HG02884 (cell line): ENCODE measurements around the gene PHRF1.

ENCODE experiments used
- ATAC-seq: cut with Tn5 transposase; IDR thresholded peaks from one replicate; pipeline ENCODE4 v1.9.1; 2021; ENCODE audit warnings: mild to moderate bottlenecking, moderate library complexity; ENCODE audit not compliant: unreplicated experiment

The PHRF1 gene

DNA sequence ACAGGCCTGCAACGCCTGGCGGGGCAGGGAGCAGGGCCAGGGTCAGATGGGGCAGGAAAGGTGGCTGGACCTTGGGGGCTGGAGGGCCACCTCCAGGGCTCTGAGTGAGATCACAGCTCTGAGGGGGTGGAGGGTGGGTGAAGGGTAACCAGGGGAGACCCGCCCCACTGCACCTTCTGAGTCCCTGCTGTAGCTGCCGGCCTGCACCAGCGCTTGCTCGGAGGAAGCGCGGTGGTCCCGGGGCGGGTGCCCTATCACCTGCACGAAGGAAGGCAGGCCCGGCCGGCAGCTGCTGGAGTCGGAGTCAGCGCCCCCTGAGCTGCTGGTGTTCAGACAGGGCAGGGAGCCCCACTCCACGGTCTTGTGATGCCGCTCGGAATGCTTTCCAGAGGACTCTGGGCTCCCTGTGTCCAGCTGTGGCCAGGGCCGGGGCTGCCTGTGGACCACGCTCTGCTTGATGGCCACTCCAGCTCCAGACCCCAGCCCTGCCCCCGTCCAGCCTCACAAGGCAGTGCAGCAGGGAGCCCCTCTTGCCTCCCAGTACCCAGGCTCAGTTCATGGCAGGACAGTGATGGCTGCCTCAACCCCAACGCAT, 19.5 kb upstream of the PHRF1 start:
- no peak for ATAC-seq

DNA sequence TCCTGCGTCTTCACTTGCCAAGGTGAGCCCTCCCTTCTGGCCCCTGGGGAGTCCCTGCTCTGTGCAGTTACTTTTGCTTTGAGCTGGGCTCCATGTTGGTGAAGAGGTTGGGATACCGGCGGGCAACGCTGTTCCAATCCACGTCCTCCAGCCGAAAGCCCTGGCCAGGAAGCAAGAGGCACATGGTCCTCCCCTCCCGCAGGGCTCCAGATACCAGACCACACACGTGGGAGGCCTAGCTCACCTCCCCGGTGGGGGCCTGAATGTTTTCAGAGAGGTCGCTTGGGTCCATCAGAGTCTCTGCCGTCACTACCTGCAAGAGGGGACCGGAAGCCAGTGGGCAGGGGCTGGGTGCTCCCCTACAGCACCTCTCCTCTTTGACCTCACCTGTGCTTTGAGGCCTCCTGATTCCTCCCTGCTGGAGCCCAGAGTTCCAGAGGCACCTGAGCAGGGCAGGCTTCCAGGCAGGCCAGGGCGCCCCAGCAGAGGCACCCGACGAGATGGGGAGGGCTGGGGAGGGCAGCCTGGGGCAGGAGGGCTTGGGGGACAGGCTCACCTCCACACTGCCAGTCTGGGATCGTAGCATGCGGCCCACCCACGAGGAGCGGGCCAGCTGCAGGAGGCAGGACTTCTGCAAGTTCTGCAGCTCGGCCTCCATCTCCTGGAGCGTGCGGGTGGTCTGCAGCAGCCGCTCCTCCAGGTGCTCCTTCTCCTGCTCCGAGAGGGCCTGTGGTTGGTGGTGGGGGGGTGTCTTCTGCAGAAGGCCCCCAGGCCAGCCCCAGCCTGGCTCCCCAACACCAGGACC, 18.7 kb upstream of the PHRF1 start:
- no peak for ATAC-seq

DNA sequence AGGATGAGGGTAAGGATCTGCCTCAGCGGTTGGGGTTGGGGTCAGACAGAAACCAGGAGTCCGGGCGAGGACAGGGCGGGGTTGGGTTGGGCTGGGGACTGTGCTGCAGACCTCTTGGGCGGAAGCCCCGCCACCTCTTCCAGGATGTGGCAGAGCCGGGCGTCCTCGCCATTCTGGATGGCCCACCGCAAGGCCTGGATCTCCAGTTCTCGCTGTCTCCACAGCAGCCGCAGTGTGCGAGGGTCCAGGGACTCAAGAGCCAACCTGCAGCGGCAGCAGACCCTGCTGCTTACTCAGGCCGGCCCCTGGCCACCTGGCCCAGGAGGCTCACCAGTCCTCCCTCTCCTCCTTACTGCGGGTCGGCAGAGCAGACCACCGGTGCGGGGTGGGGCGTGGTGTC, 17.8 kb upstream of the PHRF1 start:
- no peak for ATAC-seq

DNA sequence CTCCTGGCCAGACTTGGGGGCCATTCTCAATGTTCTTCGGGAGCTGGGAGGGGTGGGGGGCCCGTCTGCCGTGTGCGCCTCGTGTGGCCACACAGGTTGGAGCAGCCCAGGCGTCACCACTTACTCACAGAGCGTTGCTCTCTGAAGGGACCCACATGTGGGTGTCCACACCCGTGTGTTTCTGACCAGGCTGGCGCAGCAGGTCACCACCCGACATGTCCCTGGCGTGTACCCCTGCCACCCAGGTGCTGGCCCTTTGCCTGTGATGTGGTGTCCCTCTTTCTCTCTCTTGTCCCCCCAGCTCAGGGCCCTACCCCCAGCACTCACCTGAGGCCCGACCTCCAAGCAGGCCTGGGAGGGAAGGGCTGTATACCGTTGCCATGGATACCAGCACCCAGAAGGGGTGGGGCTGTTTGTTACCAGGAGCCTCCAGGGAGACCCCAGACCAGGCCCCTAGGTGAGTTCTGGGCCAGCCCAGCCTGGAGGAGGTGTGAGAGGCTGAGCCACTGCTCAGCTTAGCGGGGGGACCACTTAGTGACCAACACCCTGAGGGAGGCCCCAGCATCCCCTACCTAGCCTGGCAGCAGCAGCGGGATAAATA, 17.1 kb upstream of the PHRF1 start:
- ATAC-seq, result no peak

DNA sequence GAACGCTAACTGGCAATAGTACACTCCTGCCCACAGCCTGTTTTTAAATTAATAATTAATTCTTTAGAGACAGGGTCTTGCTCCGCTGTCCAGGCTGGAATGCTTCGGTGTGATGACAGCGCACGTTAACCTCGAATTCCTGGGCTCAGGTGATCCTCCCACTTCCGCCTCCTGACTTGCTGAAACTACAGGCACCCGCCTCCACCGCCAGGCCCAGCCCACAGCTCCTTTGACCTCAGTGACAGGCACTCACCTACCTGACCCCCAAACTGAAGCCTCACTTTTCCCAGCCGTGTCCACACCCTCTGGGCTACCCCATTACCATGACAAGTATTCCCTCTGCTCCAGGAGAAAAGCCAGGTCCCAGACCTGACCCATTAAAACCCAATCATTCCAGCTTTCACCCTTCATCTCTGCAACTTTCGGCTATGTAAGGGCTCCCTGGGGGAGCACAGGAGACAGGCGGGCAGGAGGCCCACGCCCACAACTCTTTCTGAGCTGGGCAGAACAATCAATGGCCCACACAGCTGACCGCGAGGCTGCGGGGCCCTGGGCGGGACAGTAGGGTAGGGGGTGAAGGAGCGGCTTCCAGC, 16.5 kb upstream of the PHRF1 start:
- no peak for ATAC-seq

DNA sequence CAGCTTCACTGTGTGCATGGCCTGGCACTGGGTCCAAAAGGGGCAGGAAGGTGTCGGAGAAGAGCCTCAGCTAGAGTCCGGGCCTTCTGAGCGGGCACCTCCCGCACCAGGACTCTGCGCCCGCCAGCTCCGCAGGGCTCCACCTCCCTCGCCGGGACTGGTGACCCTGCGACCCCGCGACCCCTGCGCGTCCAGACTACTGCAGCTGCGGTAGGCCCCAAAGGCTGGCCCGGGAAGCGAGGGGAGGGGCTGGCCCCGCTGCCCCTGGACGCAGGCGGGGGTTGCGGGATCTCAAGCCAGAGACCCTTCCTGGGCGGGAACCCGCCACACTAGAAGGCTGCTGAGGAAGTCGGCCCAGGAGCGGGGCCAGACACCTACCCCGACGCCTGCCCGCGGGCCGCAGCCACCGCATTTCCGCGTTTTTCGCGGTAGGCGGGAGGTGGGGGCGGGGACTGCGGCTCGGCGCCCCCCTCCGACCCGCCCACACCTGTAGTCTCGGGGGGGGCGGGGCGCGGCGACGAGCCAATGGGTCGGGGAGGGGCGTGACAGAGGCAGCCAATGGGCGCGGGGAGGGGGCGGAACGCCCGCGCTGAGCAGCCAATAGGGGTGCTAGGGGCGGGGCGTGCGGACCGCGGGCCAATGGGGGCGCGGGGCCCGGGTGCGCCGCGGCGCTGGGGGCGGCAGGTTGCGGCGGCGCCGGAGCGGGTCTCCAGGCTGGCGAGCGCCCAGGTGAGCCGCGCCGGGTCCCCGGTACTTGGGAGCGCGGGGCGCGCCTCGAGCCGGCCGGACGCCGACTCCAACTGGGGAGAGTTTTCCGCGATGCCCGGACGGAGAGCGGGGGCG, 15.7 kb upstream of the PHRF1 start, which contains the start of the genes LMNTD2 and RASSF7:
Gene LMNTD2, minus strand, starts transcription at position 434 of the 843 bp plus-strand sequence. Its CDS starts 22 bp downstream, at position 412.
Gene RASSF7, plus strand, starts transcription at position 666 of the 843 bp plus-strand sequence. CDS start 799 bp downstream, outside the sequence.
- ATAC-seq, result peak; percentile 64

DNA sequence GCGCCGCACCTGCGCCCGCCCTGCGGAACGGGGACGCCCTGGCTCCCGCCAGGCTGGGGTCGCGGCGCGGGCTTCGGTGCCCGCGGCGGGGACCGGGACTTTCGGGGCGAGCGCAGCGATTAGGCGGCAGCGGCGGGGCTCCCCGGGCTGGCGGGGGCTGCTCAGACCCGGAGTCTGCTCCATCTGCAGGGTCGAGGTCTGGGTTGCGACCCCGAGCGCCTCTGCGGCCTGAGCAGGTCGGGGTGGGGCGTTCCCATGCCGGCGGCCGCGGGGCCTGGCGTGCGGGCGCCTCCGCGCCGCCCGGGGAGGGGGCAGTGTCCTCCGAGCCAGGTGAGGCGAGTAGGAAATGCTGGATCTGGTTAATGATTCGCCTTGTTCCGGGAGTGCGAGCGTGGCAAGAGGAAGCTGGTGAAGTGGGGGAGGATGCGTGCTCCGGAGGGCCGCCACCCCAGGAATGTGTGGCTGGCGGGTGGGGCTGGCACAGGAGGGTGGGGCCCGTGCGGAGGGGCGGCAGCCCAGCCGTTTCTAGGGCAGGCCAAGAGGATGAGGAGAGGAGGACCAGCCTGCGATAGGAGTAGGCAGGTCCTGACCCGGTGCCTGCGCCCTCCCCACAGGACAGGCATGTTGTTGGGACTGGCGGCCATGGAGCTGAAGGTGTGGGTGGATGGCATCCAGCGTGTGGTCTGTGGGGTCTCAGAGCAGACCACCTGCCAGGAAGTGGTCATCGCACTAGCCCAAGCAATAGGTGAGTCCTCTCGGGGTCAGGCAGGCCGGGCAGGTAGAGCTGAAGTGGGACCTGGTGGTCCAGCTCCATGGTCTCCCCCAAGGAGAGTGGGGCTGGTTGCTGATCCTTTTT, 14.9 kb upstream of the PHRF1 start:
- ATAC-seq, result peak; percentile 30

DNA sequence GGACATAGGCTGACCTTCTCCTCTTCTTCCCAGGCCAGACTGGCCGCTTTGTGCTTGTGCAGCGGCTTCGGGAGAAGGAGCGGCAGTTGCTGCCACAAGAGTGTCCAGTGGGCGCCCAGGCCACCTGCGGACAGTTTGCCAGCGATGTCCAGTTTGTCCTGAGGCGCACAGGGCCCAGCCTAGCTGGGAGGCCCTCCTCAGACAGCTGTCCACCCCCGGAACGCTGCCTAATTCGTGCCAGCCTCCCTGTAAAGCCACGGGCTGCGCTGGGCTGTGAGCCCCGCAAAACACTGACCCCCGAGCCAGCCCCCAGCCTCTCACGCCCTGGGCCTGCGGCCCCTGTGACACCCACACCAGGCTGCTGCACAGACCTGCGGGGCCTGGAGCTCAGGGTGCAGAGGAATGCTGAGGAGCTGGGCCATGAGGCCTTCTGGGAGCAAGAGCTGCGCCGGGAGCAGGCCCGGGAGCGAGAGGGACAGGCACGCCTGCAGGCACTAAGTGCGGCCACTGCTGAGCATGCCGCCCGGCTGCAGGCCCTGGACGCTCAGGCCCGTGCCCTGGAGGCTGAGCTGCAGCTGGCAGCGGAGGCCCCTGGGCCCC, 14.1 kb upstream of the PHRF1 start:
- ATAC-seq, result no peak

DNA sequence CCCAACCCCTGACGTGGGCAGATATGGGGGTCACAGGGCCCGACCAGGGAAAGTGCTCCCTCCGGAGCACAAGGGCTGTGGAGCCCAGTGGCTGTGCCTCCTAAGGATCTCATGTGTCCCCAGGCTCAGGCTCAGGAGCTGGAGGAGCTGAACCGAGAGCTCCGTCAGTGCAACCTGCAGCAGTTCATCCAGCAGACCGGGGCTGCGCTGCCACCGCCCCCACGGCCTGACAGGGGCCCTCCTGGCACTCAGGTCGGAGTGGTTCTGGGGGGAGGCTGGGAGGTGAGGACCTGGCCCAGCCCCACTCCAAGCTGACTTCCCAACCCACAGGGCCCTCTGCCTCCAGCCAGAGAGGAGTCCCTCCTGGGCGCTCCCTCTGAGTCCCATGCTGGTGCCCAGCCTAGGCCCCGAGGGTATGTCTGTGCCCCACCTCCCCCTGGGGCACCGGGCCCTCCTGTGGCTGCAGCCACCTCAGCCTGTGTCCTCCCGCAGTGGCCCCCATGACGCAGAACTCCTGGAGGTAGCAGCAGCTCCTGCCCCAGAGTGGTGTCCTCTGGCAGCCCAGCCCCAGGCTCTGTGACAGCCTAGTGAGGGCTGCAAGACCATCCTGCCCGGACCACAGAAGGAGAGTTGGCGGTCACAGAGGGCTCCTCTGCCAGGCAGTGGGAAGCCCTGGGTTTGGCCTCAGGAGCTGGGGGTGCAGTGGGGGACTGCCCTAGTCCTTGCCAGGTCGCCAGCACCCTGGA, 13.0 kb upstream of the PHRF1 start:
- ATAC-seq, result no peak

DNA sequence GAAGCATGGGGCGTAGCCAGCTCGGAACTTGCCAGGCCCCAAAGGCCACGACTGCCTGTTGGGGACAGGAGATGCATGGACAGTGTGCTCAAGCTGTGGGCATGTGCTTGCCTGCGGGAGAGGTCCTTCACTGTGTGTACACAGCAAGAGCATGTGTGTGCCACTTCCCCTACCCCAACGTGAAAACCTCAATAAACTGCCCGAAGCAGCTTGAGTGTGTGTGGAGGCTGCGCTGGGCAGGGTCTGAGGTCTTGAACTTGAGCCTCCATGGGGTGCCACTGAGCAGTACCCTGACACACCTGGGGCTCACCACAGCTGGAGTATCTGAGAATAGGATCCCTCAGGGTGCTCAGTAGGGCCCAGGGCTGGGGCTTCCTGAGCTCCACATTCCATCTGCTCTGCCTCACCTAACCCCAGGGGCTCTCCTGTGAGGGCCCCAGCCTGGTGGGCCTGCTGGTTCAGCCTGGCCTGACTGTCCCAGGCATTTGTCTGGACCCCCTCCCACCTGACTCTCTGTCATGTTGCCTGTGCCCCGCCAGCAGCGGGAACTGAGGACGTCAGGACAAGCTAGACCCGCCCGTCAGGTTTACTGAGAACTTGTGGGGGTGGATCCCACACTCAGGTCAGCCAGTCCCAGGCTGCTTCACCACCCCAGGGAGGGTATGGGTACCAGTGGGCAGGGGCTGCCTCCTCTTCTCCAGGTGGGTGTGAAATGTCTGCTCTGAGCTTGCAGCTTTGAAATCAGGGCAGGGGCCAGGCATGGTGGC, 12.3 kb upstream of the PHRF1 start:
- no peak for ATAC-seq

DNA sequence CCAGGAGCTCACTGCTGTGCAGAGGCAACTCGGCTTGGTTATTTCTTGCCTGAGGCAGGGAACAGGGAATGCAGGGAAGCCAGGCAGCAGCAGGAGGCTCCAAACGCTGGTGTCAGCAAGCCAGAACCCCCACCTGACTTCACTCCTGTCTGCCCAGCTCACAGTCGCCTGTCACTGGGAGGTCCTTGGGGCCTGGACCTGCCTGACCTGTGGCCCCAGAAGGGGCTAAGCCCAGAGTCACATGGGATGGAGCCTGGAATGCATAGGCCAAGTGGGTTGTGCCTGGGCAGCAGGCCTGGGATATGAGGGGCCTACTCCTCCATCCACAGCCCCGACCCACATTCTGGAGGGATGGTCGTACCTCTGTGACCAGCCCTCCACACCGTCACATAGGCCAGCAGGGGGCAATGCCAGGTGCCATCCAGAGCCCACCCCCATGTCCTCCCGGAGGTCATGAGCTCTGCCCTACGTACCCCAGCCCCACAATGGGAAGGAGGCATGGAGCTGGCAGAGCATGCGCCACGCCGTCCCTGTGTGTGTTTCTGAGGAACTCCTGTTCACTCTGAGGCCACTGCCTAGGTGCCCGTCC, 10.3 kb upstream of the PHRF1 start:
- ATAC-seq, result no peak

DNA sequence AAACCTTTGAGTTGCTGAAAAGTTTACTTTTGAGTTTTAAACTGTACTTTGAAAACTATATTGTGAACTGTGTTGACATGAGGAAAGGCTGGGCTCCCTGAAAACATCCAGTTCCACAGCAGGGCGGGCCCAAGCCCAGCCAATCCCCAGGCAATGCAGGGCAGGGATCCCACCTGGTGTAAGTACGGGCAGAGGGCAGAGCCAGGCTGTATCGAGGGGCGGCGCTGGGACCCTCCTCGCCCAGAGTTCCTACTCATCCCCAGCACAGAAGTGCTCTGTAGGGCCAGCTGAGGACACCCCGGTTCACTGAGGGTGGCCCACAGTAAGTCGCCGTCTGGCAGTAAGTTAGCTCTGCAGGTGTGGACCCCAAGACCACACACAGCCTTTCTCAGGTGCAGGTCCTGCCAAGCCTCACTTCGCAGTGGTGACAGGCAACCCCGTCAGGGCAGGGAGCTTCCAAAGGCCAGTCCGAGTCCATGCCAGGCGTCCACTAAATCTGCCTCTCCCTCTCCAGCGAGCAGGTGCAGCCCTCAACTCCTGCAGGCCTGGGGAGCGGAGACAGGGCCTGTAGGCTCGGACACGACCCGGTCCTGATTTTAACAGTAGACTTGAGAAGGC, 9.2 kb upstream of the PHRF1 start:
- no peak for ATAC-seq

DNA sequence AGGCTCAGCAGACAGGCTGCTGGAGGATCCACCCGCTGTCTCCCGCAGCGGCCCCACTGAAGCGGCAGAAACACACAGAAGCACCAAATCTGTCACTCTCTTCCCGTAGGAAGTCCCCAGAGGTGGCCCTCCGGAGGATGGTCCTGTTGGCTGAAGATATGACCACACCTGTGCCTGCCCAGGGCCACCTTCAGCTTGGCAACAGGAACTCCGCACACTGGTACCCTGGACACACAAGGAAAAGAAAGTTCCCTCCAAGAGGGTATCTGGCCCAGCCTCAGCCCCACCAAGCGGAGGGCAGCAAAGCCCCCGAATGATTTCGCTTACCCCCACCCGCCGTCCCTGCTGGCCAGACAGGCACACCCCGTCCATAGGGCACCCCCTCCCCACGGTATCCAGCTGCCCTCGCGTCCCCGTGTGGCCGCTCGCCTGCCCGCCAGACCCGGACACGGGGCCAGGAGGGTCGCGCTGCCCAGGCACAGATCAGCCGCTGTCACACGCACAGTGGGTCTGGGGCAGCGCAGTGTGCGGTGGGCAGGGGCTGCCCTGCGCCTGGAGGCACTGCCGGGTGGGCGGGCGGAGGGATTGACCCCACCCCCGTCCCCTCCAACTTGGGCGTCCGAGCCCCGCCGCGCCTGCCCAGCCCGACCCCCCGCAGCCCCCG, 8.5 kb upstream of the PHRF1 start:
- peak; percentile 3 for ATAC-seq

DNA sequence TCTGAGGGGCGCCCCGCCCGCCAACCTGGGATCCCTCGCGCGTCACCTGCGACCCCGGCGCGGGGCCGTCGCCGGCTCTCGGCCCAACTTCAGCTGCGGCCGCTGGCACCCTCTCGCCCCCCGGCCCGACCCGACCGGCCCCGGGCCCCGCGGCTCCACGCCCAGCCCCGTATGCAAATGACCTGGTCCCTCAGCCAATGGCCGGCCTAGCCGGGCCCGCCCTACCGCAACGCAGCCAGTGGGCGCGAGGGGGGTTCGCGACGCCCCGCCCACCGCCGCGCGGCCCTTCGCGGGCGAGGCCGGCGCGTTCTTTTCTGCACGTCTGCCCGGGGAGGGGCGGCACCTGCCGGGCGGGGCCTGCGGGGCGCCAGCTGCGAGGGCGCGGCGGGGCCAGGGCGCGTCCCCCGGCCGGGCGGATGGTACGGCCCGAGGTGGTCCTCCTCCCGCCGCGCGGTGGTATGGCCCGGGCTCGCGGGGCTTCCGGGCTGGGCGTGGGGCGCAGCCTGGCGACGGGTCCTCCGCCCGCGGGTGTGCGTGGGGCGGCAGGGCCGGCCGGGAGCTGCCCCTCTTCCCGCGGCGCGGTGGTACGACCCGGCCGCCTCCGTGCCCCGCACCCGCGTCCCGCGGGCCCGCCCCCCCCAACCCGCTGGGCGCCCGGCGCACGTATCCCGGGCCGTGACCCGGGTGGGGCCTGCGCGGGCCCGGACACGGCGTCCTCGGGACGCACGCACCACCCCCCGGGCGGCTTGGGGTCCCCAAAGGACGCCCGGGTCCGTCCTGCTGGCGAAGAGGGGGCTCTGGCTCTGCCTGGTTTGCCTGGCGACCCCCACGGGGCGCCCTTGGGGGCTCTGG, 7.7 kb upstream of the PHRF1 start:
- ATAC-seq, result peak; percentile 87

DNA sequence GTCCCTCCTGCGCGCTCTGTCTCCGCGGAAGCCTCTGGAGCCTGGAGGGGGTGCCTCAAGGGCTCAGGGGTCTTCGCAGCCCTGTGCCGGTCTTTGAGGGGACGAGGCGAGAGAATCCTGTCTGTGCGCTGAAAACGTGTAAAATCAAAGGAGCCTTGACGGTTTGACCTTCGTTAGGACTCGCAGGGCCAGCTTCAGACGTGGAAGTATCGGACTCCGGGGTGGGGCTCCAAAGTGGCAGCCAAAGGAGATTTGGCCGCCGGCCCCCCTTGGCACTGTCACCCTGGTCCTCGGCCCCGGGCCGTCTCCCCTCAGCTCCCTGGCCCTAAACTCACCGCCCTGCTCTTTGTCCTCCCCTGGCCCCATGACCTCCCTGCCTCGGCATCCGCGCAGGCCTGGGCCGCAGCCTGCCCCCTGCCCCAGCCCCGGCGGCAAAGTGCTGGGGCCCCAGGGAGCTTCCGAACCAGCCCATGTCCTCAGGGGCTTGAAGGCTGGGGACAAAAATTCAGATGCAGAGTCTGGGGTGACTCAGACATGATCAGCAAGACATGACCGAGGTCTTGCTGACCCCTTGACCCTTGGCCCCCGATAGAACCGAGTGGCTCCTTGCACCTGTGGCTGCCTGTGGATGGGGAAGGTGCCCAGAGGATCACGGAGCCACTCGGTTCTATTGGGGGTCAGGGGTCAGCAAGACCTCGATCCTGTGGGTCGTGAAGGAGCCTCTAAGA, 6.9 kb upstream of the PHRF1 start:
- ATAC-seq, result no peak
